Smooth muscle cell of the brain vasculature (primary cell): Measurements from ENCODE around the gene OR2A42.
"Not testable (repeated sequence)": the region's sequence is repeated elsewhere in the genome, so short reads cannot be mapped to it uniquely, and the experiment has no call there.

ENCODE experiments used
- DNase-seq: peaks from one replicate; pipeline ENCODE4 v3.0.0-alpha.2; 2012; ENCODE audit warnings: low read depth, low spot score

OR2A42 gene, protein sequence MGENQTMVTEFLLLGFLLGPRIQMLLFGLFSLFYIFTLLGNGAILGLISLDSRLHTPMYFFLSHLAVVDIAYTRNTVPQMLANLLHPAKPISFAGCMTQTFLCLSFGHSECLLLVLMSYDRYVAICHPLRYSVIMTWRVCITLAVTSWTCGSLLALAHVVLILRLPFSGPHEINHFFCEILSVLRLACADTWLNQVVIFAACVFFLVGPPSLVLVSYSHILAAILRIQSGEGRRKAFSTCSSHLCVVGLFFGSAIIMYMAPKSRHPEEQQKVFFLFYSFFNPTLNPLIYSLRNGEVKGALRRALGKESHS

GRCh38 chr7:144239365-144239764, at the start of gene OR2A42:
OR2A42 (minus strand) TSS chr7:144239605; CDS start chr7:144232843, 6,762 bp downstream.
- DNase-seq = not testable (repeated sequence)

DNA sequence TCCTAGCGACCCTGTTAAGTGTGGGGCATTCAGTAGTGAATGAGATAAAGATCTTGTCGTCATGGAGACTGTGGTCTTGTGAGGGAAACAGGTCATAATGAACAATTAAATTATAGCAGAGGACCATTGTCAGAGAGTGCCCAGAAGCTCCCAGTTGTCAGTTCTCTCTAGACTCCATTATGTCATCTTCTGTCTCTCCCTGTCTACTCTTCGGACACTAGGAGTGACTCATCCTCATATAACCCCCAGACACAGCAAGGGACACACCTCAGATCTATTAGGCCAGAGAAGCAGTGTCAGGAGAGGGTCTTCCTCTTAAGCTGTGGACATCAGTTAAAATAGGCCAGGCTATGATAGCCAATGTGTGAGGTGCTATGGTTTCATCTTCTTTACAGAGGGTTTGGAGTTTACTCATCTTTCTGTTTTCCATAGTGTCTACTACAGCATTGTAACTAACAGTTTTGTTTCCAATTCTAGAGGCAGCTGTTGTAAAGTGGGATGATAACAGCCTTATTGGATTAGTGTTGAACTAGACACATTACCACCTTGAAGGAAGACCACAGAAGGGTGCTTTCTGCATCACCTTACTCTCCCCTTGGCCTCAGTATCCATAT, 47.9 kb upstream of the OR2A42 start:
- DNase-seq = not testable (repeated sequence)

- DNase-seq = not testable (repeated sequence)
Measured at GRCh38 chr7:144283716-144284115, 44.3 kb upstream of the OR2A42 start.

- DNase-seq = not testable (repeated sequence)
Measured at GRCh38 chr7:144282490-144282889, 43.1 kb upstream of the OR2A42 start.

GRCh38 chr7:144281981-144282380, 42.6 kb upstream of the OR2A42 start:
- not testable (repeated sequence) for DNase-seq

- DNase-seq = not testable (repeated sequence)
Measured at GRCh38 chr7:144280010-144280409, 40.6 kb upstream of the OR2A42 start.

GRCh38 chr7:144275281-144275680, 35.9 kb upstream of the OR2A42 start:
- not testable (repeated sequence) for DNase-seq

DNA sequence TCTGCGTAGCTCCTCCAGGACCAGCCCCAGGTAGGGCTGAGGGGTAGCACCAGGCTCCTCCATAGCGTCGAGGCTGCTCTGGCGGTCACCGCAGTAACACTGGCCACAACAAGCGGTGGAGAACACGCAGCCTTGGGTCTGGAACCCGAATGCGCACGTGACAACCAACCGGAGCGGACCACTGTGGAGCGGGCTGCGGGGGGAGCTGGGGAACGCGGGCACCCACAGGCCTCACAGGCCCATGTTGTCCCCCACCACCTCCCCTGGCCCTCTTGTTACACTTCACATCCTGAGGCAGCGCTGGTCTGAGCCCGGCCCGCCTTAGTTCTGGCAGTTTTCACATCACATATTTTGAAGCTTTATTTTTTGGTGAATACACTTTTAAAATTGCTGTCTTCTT, 29.8 kb upstream of the OR2A42 start, which contains the start of gene CTAGE8:
TSS of gene CTAGE8 (minus strand) at position 101 of the 400 bp plus-strand sequence. CDS start at position 63, 38 bp downstream.
- not testable (repeated sequence) for DNase-seq

DNA sequence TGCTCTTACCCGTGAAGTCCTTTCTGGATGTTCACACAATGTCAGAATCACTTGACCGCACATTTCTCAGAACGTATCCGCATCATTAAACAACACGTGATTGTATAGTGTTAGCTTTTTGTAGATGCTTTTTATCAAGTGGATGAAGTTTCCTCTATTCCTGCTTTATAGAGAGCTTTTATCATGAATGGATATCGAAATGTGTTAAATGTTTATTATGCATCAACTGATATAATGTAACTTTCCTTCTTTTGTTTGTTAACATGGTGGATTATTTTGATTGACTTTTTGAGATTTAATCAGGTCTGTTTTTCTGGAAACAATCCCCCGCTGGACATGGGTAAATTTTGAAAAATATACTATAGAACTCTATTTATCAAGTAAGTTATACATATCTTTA, 25.3 kb upstream of the OR2A42 start, which contains the start of gene OR2A7:
TSS of gene OR2A7 (minus strand) at position 101 of the 400 bp plus-strand sequence. CDS start 5,164 bp downstream, outside the sequence.
- DNase-seq = not testable (repeated sequence)

DNA sequence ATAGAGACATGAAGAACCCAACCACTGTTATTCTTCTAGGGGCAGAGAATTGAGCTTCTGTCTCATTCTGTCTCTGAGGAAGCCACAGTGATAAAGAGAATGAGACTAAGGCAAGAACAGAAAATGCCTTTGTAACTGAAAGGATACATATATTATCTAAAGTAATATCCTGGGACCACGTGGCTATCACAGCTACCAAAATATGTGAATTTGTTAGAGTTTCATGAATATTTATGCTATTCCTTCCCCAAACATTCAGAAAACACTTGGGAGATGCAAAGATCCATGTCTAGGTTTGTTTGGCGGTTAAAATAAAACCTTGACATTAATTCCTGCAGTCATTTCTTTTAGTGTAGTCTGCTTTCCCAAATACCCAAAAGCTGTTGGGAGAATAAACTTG, 22.7 kb upstream of the OR2A42 start:
- not testable (repeated sequence) for DNase-seq

GRCh38 chr7:144259067-144259466, 19.7 kb upstream of the OR2A42 start:
- DNase-seq = not testable (repeated sequence)

DNA sequence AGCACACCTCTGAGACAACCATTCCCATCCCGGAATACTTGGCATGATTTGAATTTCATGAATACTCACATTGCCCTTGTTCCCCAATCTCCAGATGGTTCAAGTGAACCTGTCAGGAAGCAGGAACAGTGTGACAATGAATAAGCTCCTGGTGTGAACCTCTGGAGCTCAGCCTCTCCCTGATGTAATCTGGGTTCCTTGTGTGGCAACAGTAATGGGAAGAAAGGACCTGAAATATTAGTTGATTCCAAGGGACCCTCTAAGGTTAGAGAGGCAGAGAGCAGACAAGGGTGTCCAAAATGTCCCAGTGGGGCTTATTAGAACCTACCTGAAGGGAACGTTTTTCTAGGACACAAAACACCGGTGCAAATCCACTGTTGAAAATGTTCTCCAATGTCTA, 16.7 kb upstream of the OR2A42 start:
- DNase-seq = no peak

DNA sequence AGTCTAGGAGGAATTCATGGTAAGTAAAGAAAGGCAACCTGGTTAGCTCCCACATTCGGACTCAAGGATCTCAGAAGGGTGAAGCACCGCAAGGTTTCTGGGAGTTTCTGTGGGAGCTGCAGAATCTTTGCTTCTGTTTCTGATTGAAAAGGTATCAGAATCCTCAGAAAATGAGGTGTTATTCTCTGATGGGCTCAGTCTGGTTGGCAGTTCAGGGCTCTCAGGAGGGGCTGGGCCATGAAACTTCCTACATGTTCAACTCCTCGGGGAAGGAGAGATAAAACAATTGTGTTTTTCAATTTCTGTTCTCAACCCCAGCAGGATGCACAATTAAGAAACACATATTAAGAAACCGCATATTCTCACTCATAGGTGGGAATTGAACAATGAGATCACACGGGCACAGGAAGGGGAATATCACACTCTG, 16.1 kb upstream of the OR2A42 start:
- no peak for DNase-seq

GRCh38 chr7:144252307-144252706, 12.9 kb upstream of the OR2A42 start:
- DNase-seq = not testable (repeated sequence)

- DNase-seq = not testable (repeated sequence)
Measured at GRCh38 chr7:144247674-144248330, 8.4 kb upstream of the OR2A42 start.

GRCh38 chr7:144246967-144247366, 7.6 kb upstream of the OR2A42 start:
- DNase-seq = not testable (repeated sequence)

GRCh38 chr7:144245372-144245771, 6.0 kb upstream of the OR2A42 start:
- DNase-seq = not testable (repeated sequence)

DNA sequence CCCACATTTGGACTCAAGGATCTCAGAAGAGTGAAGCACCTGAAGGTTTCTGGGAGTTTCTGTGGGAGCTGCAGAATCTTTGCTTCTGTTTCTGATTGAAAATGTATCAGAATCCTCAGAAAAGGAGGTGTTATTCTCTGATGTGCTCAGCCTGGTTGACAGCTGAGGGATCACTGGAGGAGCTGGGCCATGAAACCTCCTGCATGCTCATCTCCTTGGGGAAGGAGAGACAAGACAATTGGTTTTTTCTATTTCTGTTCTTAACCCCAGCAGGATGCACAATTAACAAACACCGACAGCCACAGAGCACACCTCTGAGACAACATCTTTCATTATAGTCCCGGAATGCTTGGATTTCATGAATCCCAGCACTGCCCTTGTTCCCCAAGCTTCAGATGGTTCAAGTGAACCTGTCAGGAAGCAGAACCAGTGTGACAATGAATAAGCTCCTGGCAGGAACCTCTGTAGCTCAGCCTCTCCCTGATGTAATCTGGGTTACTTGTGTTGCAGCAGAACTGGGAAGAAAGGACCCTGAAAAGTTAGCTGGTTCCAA, 799 bp downstream of the OR2A42 start:
- not testable (repeated sequence) for DNase-seq

GRCh38 chr7:144233039-144233438, 6.4 kb downstream of the OR2A42 start:
- DNase-seq = not testable (repeated sequence)

DNA sequence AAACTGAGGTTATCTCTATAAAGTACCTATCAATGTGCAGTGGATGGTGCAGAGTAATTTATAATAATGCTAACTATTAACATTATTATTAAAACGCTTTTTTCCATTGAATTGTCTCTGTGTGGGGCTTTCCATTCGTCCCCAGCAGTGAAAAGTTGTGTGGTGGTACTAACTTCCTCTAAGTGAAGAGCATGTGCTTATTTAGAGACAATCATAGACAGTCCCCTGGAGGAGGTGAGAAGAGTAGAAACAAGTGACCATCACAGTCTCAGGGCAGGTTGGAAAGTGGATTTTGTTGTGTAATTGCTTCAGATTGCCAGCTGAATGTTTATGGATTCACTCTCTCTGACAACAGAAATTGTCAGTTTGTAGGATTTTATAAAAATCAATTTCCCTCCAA, 8.4 kb downstream of the OR2A42 start:
- DNase-seq = not testable (repeated sequence)

DNA sequence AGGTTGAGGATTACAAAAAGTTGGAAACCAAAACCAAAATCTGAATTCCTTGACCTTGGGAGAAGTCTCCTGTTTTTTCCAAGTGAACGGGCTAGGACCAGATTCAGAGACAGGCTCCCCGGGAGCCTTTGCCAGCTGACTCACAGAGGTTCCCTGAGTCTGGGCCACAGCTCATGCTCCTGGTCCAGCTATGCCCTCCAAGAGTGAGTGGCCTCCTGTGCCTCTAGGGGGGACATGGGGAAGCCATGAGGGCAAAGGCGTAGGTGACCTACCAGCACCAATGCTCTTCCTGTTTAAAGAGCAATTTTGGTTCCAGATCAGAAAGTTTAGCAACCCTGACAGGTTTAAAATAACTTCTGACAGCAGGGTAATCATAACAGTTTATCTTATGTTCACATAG, 10.6 kb downstream of the OR2A42 start:
- not testable (repeated sequence) for DNase-seq

GRCh38 chr7:144226866-144227265, 12.5 kb downstream of the OR2A42 start:
- not testable (repeated sequence) for DNase-seq
